GM21619 (cell line): ENCODE results near the gene CHMP6.

ENCODE experiments used
- ATAC-seq: cut with Tn5 transposase; IDR thresholded peaks from one replicate; pipeline ENCODE4 v1.9.1; 2021; ENCODE audit not compliant: unreplicated experiment

CHMP6 gene

GRCh38 chr17:80956321-80957190 is 35.1 kb upstream of the CHMP6 start:
- no peak for ATAC-seq

- no peak for ATAC-seq
Observed at GRCh38 chr17:80957461-80957941, 34.1 kb upstream of the CHMP6 start.

- no peak for ATAC-seq
Observed at GRCh38 chr17:80959330-80960036, 32.2 kb upstream of the CHMP6 start.

- no peak for ATAC-seq
Observed at GRCh38 chr17:80960037-80960796, 31.4 kb upstream of the CHMP6 start.

GRCh38 chr17:80960797-80961452 is 30.7 kb upstream of the CHMP6 start:
- no peak for ATAC-seq

- no peak for ATAC-seq
Observed at GRCh38 chr17:80961541-80962330, 29.9 kb upstream of the CHMP6 start.

- no peak for ATAC-seq
Observed at GRCh38 chr17:80962356-80963329, 29.0 kb upstream of the CHMP6 start.

- ATAC-seq, result no peak
Observed at GRCh38 chr17:80963812-80964543, 27.7 kb upstream of the CHMP6 start.

GRCh38 chr17:80964544-80964856 is 27.1 kb upstream of the CHMP6 start:
- ATAC-seq, result no peak

GRCh38 chr17:80964859-80965580 is 26.6 kb upstream of the CHMP6 start:
- ATAC-seq, result no peak

GRCh38 chr17:80965606-80966005 is 26.0 kb upstream of the CHMP6 start:
- no peak for ATAC-seq

- ATAC-seq, result no peak
Observed at GRCh38 chr17:80967404-80967872, 24.2 kb upstream of the CHMP6 start.

- ATAC-seq, result no peak
Observed at GRCh38 chr17:80968602-80969029, 23.0 kb upstream of the CHMP6 start.

- ATAC-seq, result no peak
Observed at GRCh38 chr17:80969030-80969673, 22.5 kb upstream of the CHMP6 start.

- no peak for ATAC-seq
Observed at GRCh38 chr17:80969674-80970043, 22.0 kb upstream of the CHMP6 start.

- no peak for ATAC-seq
Observed at GRCh38 chr17:80970044-80970761, 21.4 kb upstream of the CHMP6 start.
